OCI-M1 (cell line): ENCODE results near the gene LENEP.

Experiments used
- DNase-seq: peaks from one replicate; lab custom pipeline; 2025; lab: John Stamatoyannopoulos, UW

The LENEP gene

GRCh38 chr1:155010211-155010918, 17.0 kb downstream of the LENEP start:
- DNase-seq, result peak; percentile 42

- DNase-seq, result no peak
These were observed 17.6 kb downstream of the LENEP start for GRCh38 chr1:155011004-155011416.

GRCh38 chr1:155011437-155012025, 18.1 kb downstream of the LENEP start:
- no peak for DNase-seq

- peak; percentile 80 for DNase-seq
These were observed 18.7 kb downstream of the LENEP start for GRCh38 chr1:155012026-155012546.

GRCh38 chr1:155012776-155013602, 19.6 kb downstream of the LENEP start:
- DNase-seq, result peak; percentile 71

- peak; percentile 59 for DNase-seq
These were observed 20.2 kb downstream of the LENEP start for GRCh38 chr1:155013632-155014031.

- DNase-seq, result no peak
These were observed 21.5 kb downstream of the LENEP start for GRCh38 chr1:155014709-155015508.

- DNase-seq, result no peak
These were observed 22.3 kb downstream of the LENEP start for GRCh38 chr1:155015527-155016230.

- DNase-seq, result no peak
These were observed 22.9 kb downstream of the LENEP start for GRCh38 chr1:155016231-155016831.

GRCh38 chr1:155017041-155017945, 23.9 kb downstream of the LENEP start:
- DNase-seq, result peak; percentile 98

- no peak for DNase-seq
These were observed 24.5 kb downstream of the LENEP start for GRCh38 chr1:155017946-155018316.

- DNase-seq, result no peak
These were observed 25.4 kb downstream of the LENEP start for GRCh38 chr1:155018617-155019348.

GRCh38 chr1:155019377-155020245, 26.2 kb downstream of the LENEP start:
- no peak for DNase-seq

GRCh38 chr1:155022136-155022926, 28.9 kb downstream of the LENEP start:
- no peak for DNase-seq

GRCh38 chr1:155022927-155023236, 29.5 kb downstream of the LENEP start:
- DNase-seq, result peak; percentile 47

- DNase-seq, result no peak
These were observed 30.2 kb downstream of the LENEP start for GRCh38 chr1:155023627-155024026.

GRCh38 chr1:155024315-155024714, 30.9 kb downstream of the LENEP start:
- DNase-seq, result no peak
